Activated T-cell treated with anti-CD3 and anti-CD28 coated beads for 1 hour (primary cell): ENCODE data around the gene PTGER1.
"Not testable (repeated sequence)": the region's sequence is repeated elsewhere in the genome, so short reads cannot be mapped to it uniquely, and the experiment has no call there.

ENCODE experiments used
- DNase-seq: peaks from one replicate; pipeline ENCODE4 v3.0.0-alpha.2; 2020; ENCODE audit warnings: low read depth

PTGER1 gene

GRCh38 chr19:14475251-14476073 lies at the start of gene PTGER1:
PTGER1 (minus strand) TSS chr19:14475354; CDS start chr19:14474320, 1,034 bp downstream.
- no peak for DNase-seq

- DNase-seq: no peak
These were observed 45.4 kb upstream of the PTGER1 start for GRCh38 chr19:14520543-14520942.

- DNase-seq: no peak
These were observed 44.8 kb upstream of the PTGER1 start for GRCh38 chr19:14519860-14520407.

GRCh38 chr19:14519245-14519859 lies 44.2 kb upstream of the PTGER1 start:
- DNase-seq: no peak

GRCh38 chr19:14517840-14518505 lies 42.8 kb upstream of the PTGER1 start, which contains the start of gene DNAJB1:
DNAJB1 (minus strand) TSS chr19:14518397; CDS start chr19:14518349, 48 bp downstream.
- peak; percentile 46 for DNase-seq

- no peak for DNase-seq
These were observed 42.3 kb upstream of the PTGER1 start for GRCh38 chr19:14517446-14517839.

- DNase-seq: no peak
These were observed 41.7 kb upstream of the PTGER1 start for GRCh38 chr19:14516746-14517438.

GRCh38 chr19:14516048-14516534 lies 40.9 kb upstream of the PTGER1 start:
- no peak for DNase-seq

GRCh38 chr19:14515501-14516047 lies 40.4 kb upstream of the PTGER1 start:
- DNase-seq: no peak

GRCh38 chr19:14514215-14514863 lies 39.2 kb upstream of the PTGER1 start:
- no peak for DNase-seq

- no peak for DNase-seq
These were observed 37.3 kb upstream of the PTGER1 start for GRCh38 chr19:14512406-14512961.

- DNase-seq: no peak
These were observed 36.1 kb upstream of the PTGER1 start for GRCh38 chr19:14511229-14511593.

- no peak for DNase-seq
These were observed 35.4 kb upstream of the PTGER1 start for GRCh38 chr19:14510311-14511228.

- DNase-seq: no peak
These were observed 32.8 kb upstream of the PTGER1 start for GRCh38 chr19:14507704-14508542.

- DNase-seq: peak; percentile 74
These were observed 30.5 kb upstream of the PTGER1 start for GRCh38 chr19:14505488-14506239.

GRCh38 chr19:14504575-14504974 lies 29.4 kb upstream of the PTGER1 start:
- not testable (repeated sequence) for DNase-seq

- DNase-seq: no peak
These were observed 28.1 kb upstream of the PTGER1 start for GRCh38 chr19:14503285-14503684.
